Uterus (tissue), 4 donors: Measurements from ENCODE around the gene RFX2. TPM values are rescaled to one million over a fixed set of nuclear protein-coding genes. Genes with fewer than 3 reads are reported as not detected.

Experiments used
- DNase-seq, 2 donors: peaks; one replicate each; pipeline ENCODE4 v3.0.0-alpha.2; 2019 to 2020
- H3K27ac ChIP-seq, 2 donors: fragments of 200-600 bp; sonication (generic); 1 replicate in 1 of 2; 2 replicates in 1 of 2; pipeline ENCODE4 v1.5.1; 2016 to 2018
- H3K27me3 ChIP-seq, 2 donors: fragments of 200-600 bp; sonication (generic); one replicate each; pipeline ENCODE4 v1.5.1; 2018 to 2019; ENCODE audit warnings: control low read depth in 1 of 2
- H3K36me3 ChIP-seq, 2 donors: fragments of 200-600 bp; sonication (generic); one replicate each; pipeline ENCODE4 v1.5.1; 2019; ENCODE audit warnings: control low read depth in 1 of 2
- H3K4me1 ChIP-seq, 2 donors: fragments of 200-600 bp; sonication (generic); one replicate each; pipeline ENCODE4 v1.5.1; 2018 to 2019; ENCODE audit warnings: control low read depth in 1 of 2
- H3K4me3 ChIP-seq, 2 donors: fragments of 200-600 bp; sonication (generic); 1 replicate in 1 of 2; 2 replicates in 1 of 2; pipeline ENCODE4 v1.5.1; 2018 to 2019; ENCODE audit warnings: mild to moderate bottlenecking in 1 of 2
- H3K9me3 ChIP-seq, 2 donors: fragments of 200-600 bp; sonication (generic); one replicate each; pipeline ENCODE4 v1.5.1; 2019; ENCODE audit warnings: control low read depth in 1 of 2
- CTCF ChIP-seq, 4 experiments: fragments of 200-600 bp in 2 of 4; fragments of 450-650 bp in 2 of 4; sonication (generic) in 2 of 4; IDR thresholded peaks; one replicate each; pipeline ENCODE4 v1.5.1; 2016 to 2019; ENCODE audit warnings: antibody characterized with exemption in 4 of 4, mild to moderate bottlenecking in 2 of 4, moderate library complexity in 1 of 4
- POLR2A ChIP-seq, 2 donors: fragments of 450-650 bp; IDR thresholded peaks; one replicate each; pipeline ENCODE4 v1.6.1; 2016; ENCODE audit warnings: antibody characterized with exemption in 2 of 2, mild to moderate bottlenecking in 1 of 2, moderate library complexity in 1 of 2
- intact Hi-C: fragments of 100-400 bp; cut with DNase I; formaldehyde crosslinking; loops from one replicate; pipeline ENCODE4 v1.15.1; 2023; ENCODE audit warnings: low total_unique reads
- total RNA-seq, 4 donors: library from RNA; depleted of rRNA in 3 of 4; stranded (reverse); fragments of >200 nt in 3 of 4; gene quantifications; one replicate each; pipeline versions ENCODE4 v1.1.0 to v1.2.4, GENCODE V29; 2014 to 2023
- donor health status: DM: yes; HTN: yes; CAD: no.

Gene RFX2
- total RNA-seq, 4 donors from 2014 or later, result 10.5 to 77.9 (median 22.8) TPM

GRCh38 chr19:6100284-6100915 is 9.9 kb downstream of the RFX2 start:
- Histone ChIP-seq H3K4me3 (no peak overlapping the region), H3K4me1 (peaks cover 0 to 23% of the 10 kb centered on the region in 2 donors), H3K9me3 (no peaks in the 10 kb centered on the region), H3K27ac (peak overlapping the region; percentile 72 to 73), H3K36me3 (no peaks in the 10 kb centered on the region), H3K27me3 (no peaks in the 10 kb centered on the region)
- intact Hi-C loops, result no loop called here
- DNase-seq, result no peak
- TF ChIP-seq CTCF (IDR thresholded peaks at IDR 0.05) (no peak), POLR2A (IDR thresholded peaks at IDR 0.05) (no peak)

- H3K4me3 ChIP-seq, result no peak overlapping the region
- DNase-seq, result no peak
- H3K27me3 ChIP-seq, result no peaks in the 10 kb centered on the region
- peak overlapping the region; percentile 72 to 73 for H3K27ac ChIP-seq
- no peaks in the 10 kb centered on the region for H3K36me3 ChIP-seq
- intact Hi-C loops, result no loop called here
- H3K9me3 ChIP-seq, result no peaks in the 10 kb centered on the region
- TF ChIP-seq POLR2A (IDR thresholded peaks at IDR 0.05) (no peak), CTCF (IDR thresholded peaks at IDR 0.05) (no peak)
- peaks cover 0 to 21% of the 10 kb centered on the region in 2 donors for H3K4me1 ChIP-seq
Measured at GRCh38 chr19:6099599-6099998, 10.7 kb downstream of the RFX2 start.

GRCh38 chr19:6099033-6099432 is 11.3 kb downstream of the RFX2 start:
- Histone ChIP-seq H3K4me3 (no peak overlapping the region), H3K9me3 (no peaks in the 10 kb centered on the region), H3K36me3 (no peaks in the 10 kb centered on the region), H3K27ac (peak overlapping the region; percentile 72 to 73), H3K27me3 (no peaks in the 10 kb centered on the region), H3K4me1 (peaks cover 0 to 15% of the 10 kb centered on the region in 2 donors)
- no peak for TF ChIP-seq CTCF (IDR thresholded peaks at IDR 0.05)
- TF ChIP-seq POLR2A (IDR thresholded peaks at IDR 0.05), result no peak
- intact Hi-C loops, result no loop called here
- DNase-seq, result no peak

GRCh38 chr19:6098574-6098973 is 11.7 kb downstream of the RFX2 start:
- peak overlapping the region; percentile 72 to 73 for H3K27ac ChIP-seq
- no peaks in the 10 kb centered on the region for H3K36me3 ChIP-seq
- DNase-seq, result no peak
- H3K4me3 ChIP-seq, result no peak overlapping the region
- no peaks in the 10 kb centered on the region for H3K9me3 ChIP-seq
- no peaks in the 10 kb centered on the region for H3K27me3 ChIP-seq
- intact Hi-C loops, result no loop called here
- TF ChIP-seq POLR2A (IDR thresholded peaks at IDR 0.05) (no peak), CTCF (IDR thresholded peaks at IDR 0.05) (no peak)
- H3K4me1 ChIP-seq, result peaks cover 0 to 11% of the 10 kb centered on the region in 2 donors

- TF ChIP-seq CTCF (IDR thresholded peaks at IDR 0.05) (no peak), POLR2A (IDR thresholded peaks at IDR 0.05) (no peak)
- no peak for DNase-seq
- H3K4me3 ChIP-seq, result no peak overlapping the region
- H3K36me3 ChIP-seq, result no peaks in the 10 kb centered on the region
- no peaks in the 10 kb centered on the region for H3K9me3 ChIP-seq
- no peaks in the 10 kb centered on the region for H3K27me3 ChIP-seq
- peak overlapping the region; percentile 72 to 73 for H3K27ac ChIP-seq
- H3K4me1 ChIP-seq, result peaks cover 0 to 10% of the 10 kb centered on the region in 2 donors
- intact Hi-C loops, result no loop called here
Measured at GRCh38 chr19:6097911-6098310, 12.4 kb downstream of the RFX2 start.
